ENCODE data around the gene CSTF3.

The CSTF3 gene

DNA sequence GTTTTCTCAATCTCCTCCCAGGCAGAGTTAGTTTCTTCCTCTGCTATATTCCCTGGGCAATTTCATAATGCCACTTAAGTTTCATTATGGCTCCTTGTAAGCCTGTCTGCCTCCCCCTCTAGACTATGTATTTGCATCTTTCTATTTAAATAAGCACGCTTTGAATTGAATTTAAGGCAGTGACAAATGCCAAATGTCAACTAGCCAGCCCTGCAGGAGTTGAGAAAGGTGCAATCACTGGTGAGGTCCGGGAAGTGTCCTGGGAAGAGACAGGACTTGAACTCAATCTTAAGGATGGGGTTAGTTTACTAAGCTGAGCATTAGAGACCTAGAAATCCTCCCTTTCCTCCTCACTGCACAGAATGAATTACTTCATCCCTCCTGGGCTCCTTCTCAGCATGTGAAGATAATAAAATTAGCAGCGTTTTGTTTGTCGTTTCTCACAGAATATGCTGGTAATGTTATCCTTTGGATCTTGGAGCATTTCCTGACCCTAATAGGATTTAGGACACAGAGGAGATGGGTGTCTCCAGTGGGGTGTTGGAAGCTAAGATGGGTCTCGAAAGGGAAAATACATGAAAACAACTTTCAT lies 120.3 kb downstream of the CSTF3 start:
- DNase-seq (ENCODE audit: low read depth): no peak

DNA sequence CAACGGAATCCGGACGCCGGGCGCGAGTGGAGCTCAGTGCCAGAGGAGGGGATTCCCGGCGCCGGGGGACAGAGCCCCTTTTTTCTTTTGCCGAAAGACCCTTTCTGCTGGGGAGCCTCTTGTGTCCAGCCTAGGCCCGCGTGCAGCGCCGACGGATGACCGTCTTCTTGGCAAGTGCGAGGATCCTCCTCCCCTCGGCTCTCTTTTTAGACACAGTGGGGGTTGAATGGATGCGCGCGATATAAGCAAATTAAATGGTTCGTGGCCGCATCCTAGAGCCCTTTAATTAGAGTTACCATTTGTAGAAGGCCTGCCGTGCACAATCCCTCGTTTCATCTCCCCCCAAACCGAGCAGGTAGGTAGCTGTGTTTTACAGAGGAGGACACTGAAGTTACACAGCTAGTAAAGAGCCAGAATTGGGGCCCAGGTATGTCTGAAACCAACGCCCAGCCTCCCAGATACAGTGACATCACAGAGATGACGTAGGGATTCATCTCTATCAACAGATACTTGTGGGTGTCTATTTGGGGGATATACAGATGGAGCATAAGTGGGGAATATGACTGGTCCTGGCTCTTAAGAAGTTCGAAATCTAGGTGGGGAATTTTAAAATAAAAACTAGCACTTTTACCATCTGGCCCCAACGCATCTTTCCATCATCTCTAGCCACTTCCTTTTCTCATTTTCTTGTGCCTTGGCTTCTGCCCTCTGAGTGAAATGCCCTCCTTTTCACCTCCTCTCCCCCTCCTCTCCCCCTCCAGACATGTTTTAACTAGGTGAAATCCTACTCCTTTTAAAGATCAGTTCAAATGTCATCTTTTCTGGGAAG lies 121.0 kb downstream of the CSTF3 start:
- peak; percentile 40 for DNase-seq (ENCODE audit: low read depth)

DNA sequence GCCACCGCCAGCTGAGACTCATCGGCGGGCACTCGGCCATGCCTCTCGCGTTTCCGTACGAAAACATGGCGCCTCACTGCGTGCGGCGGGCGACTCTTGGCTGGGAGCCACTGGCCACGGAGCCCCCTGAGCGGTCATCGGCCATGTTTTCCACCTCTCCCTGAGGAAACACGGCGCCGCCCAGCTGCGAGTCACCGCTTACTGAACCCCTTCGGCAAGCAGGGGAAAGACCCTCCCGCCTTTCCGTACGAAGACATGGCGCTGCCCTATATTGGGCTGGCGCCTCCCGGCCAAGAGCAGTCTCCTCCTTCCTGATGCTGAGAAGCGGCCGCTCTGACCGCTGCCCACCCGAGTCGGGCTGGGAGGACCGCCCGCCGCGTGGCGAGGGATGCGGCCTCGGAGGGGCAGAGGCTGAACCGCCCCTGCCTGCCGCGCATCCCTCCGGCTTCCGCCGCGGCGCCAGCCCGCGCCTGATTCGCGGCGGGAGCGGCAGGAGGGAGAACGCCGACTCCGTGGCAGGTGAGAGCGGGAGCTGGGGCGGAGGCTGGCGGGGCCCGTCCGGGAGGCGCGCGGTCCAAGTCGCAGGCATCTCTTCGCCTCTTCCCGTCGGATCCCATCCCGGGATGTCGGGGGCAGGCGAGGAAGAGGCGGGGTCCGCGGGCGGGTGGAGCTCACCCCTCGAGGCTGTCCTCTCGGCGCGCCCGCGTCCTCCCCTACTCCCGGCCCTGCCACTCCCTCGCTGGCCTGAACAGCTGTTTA lies 121.8 kb downstream of the CSTF3 start, which contains the start of gene TCP11L1:
TCP11L1 (plus strand) TSS at position 299 of the 759 bp plus-strand sequence. CDS start 4,202 bp downstream, outside the sequence.
- peak; percentile 94 for DNase-seq (ENCODE audit: low read depth)

DNA sequence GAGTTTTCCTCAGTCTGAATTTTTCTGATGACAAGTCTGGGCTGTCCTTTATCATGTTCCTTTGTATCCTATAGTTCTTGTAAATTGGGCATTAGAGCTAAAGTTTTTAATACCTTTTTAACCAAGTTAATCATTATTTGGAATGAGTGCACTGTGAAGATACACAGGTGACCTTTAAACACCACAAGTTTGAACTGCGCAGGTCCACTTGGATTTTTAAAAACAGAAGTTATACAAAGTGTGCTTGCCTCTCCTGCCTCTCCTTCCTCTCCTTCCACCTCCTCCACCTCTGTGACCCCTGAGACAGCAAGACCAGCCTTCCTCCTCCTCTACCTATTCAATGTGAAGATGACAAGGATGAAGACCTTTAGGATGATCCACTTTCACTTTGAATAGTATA lies 126.3 kb downstream of the CSTF3 start:
- no peak for DNase-seq (ENCODE audit: low read depth)
